Measurements from ENCODE around the gene GATM. TPM values are rescaled to one million over a fixed set of nuclear protein-coding genes. Genes with fewer than 3 reads are reported as not detected.

The GATM gene
- total RNA-seq, 1 experiment from 2014 or later, result 10.7 TPM

DNA sequence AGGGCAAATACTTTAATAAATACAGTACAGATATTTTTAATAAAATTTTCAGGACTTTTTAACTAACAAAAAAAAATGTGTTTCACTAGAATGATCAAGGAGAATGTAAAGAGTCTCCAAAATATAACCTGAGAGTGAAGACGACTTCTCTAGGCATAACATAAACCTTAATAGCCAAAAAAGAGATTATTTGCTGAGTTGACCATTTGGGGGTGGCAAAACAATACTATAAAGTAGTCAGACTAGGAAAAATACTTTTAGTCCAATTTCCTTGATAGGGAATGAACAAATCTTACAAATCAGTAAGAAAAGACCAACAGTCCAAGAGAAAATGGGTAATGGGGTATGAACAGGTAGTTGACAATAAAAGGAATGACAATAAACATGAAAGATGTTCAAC lies 29.4 kb upstream of the GATM start:
- H3K18ac ChIP-seq (ENCODE audit: insufficient read length, low read depth, low read length), result no peak overlapping the region
- no peak overlapping the region for H4K5ac ChIP-seq (ENCODE audit: insufficient read length, low read depth, low read length)
- H2BK5ac ChIP-seq (ENCODE audit: insufficient read length, low read length), result no peak overlapping the region
- no peak overlapping the region for H3K27ac ChIP-seq (ENCODE audit: insufficient read length, low read depth, low read length)
- no peaks in the 10 kb centered on the region for H4K20me1 ChIP-seq (ENCODE audit: control insufficient read depth, insufficient read depth, insufficient read length)
- no peak overlapping the region for H3K56ac ChIP-seq (ENCODE audit: insufficient read length, low read depth, low read length)
- H2BK20ac ChIP-seq (ENCODE audit: low read depth, low read length, poor library complexity, severe bottlenecking), result no peak overlapping the region
- H3K4me3 Mint-ChIP-seq, result no peak overlapping the region
- H2AK5ac ChIP-seq (ENCODE audit: insufficient read length, low read length), result no peak overlapping the region
- H3K9me3 Mint-ChIP-seq, result no peaks in the 10 kb centered on the region
- no peak overlapping the region for H2BK15ac ChIP-seq (ENCODE audit: low read depth, low read length)
- H2AFZ ChIP-seq (ENCODE audit: low read length), result no peak overlapping the region
- H2BK12ac ChIP-seq (ENCODE audit: insufficient read length, low read depth, low read length), result no peak overlapping the region
- no peaks in the 10 kb centered on the region for H3K4me1 ChIP-seq (ENCODE audit: insufficient read depth, low read length)
- no peak overlapping the region for H4K8ac ChIP-seq (replicated peaks; ENCODE audit: insufficient read length, low read depth, low read length)
- H3K4me2 ChIP-seq (ENCODE audit: insufficient read depth, insufficient read length, low read length), result no peak overlapping the region
- TF ChIP-seq, protein P1, sequence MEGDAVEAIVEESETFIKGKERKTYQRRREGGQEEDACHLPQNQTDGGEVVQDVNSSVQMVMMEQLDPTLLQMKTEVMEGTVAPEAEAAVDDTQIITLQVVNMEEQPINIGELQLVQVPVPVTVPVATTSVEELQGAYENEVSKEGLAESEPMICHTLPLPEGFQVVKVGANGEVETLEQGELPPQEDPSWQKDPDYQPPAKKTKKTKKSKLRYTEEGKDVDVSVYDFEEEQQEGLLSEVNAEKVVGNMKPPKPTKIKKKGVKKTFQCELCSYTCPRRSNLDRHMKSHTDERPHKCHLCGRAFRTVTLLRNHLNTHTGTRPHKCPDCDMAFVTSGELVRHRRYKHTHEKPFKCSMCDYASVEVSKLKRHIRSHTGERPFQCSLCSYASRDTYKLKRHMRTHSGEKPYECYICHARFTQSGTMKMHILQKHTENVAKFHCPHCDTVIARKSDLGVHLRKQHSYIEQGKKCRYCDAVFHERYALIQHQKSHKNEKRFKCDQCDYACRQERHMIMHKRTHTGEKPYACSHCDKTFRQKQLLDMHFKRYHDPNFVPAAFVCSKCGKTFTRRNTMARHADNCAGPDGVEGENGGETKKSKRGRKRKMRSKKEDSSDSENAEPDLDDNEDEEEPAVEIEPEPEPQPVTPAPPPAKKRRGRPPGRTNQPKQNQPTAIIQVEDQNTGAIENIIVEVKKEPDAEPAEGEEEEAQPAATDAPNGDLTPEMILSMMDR (conservative IDR thresholded peaks at IDR 0.05), result no peak
- peaks cover 20 to 72% (median 66%) of the 10 kb centered on the region in 3 experiments; a peak in 6 of 7 replicates for H3K36me3 Mint-ChIP-seq (ENCODE audit: insufficient read depth in 1 of 3, low read depth in 3 of 3)
- H3K23me2 ChIP-seq (ENCODE audit: insufficient read length, low read depth, low read length, poor library complexity, severe bottlenecking), result peaks cover 5% of the 10 kb centered on the region
- no peaks in the 10 kb centered on the region; the same call in 1 of the 2 replicates for H3K27me3 Mint-ChIP-seq (ENCODE audit: low read depth)
- peaks cover 7 to 11% of the 10 kb centered on the region in 2 experiments; a peak in 3 of 4 replicates for H3K4me1 Mint-ChIP-seq
- no peak overlapping the region for H4K91ac ChIP-seq (ENCODE audit: insufficient read length, low read depth, low read length)
- H3K79me1 ChIP-seq (ENCODE audit: insufficient read depth, low read depth, low read length, poor library complexity, severe bottlenecking), result no peaks in the 10 kb centered on the region
- no peaks in the 10 kb centered on the region for H3K9me3 ChIP-seq (ENCODE audit: control insufficient read depth, low read depth, low read length)
- no peak overlapping the region for H3T11ph ChIP-seq (ENCODE audit: low read length)
- H3K14ac ChIP-seq (ENCODE audit: insufficient read depth, low read length), result no peak overlapping the region
- H3K4ac ChIP-seq (ENCODE audit: low read depth, low read length), result no peak overlapping the region
- peaks cover 9% of the 10 kb centered on the region; the same call in 1 of the 2 replicates for H3K79me2 ChIP-seq (ENCODE audit: insufficient read depth, low read length)
- H3K27me3 ChIP-seq (ENCODE audit: insufficient read depth, low read length), result no peaks in the 10 kb centered on the region
- H3K27ac Mint-ChIP-seq, result no peak overlapping the region
- H2BK120ac ChIP-seq (ENCODE audit: low read depth, low read length, poor library complexity, severe bottlenecking), result no peak overlapping the region
- DNase-seq, result no peak
- no CpG with 5 or more reads among the region's 1 CpG for WGBS (ENCODE audit: extremely low coverage, insufficient read length, low lambda C conversion rate)
- no peak overlapping the region for H3K9ac ChIP-seq (ENCODE audit: extremely low read depth, insufficient read length, low read length)
- H3K23ac ChIP-seq (ENCODE audit: insufficient read length, low read depth, low read length), result no peak overlapping the region

Measured in H9 (cell line).